ENCODE results near the gene THSD7B.
"Not testable (repeated sequence)": the region's sequence is repeated elsewhere in the genome, so short reads cannot be mapped to it uniquely, and the experiment has no call there.

Gene THSD7B

GRCh38 chr2:137566387-137566786, 801.0 kb downstream of the THSD7B start:
- H3K36me3 ChIP-seq (ENCODE audit: control insufficient read depth, insufficient read depth, low read length): no peaks in the 10 kb centered on the region

DNA sequence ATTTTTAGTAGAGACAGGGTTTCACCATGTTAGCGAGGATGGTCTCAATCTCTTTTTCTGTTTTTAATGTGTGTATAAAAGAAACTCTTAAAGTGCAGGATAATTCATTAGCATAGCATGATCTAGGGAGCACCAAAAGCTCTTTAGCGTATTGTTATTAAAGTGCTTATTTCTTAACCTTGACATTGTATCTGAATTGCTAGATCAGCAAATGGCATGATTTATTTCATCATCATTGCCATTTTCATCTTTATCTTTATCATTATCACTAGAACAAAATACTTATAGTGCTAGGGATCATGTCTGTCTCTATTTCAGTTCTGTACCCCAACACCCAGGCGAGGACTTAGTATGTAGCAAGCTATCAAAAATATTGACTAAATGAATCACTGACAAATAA, 805.1 kb downstream of the THSD7B start:
- no peaks in the 10 kb centered on the region for H3K4me1 ChIP-seq

More at GRCh38 chr2:137566387-137566786, 801.0 kb downstream of the THSD7B start:
- H3K4me2 ChIP-seq (ENCODE audit: low read length): no peak overlapping the region
- H3K27me3 ChIP-seq (ENCODE audit: control insufficient read depth, insufficient read depth, low read length): no peaks in the 10 kb centered on the region
- H2AFZ ChIP-seq: no peak overlapping the region
- no peaks in the 10 kb centered on the region for H3K9me3 ChIP-seq (ENCODE audit: control insufficient read depth, low read length)
- TF ChIP-seq, protein P1, sequence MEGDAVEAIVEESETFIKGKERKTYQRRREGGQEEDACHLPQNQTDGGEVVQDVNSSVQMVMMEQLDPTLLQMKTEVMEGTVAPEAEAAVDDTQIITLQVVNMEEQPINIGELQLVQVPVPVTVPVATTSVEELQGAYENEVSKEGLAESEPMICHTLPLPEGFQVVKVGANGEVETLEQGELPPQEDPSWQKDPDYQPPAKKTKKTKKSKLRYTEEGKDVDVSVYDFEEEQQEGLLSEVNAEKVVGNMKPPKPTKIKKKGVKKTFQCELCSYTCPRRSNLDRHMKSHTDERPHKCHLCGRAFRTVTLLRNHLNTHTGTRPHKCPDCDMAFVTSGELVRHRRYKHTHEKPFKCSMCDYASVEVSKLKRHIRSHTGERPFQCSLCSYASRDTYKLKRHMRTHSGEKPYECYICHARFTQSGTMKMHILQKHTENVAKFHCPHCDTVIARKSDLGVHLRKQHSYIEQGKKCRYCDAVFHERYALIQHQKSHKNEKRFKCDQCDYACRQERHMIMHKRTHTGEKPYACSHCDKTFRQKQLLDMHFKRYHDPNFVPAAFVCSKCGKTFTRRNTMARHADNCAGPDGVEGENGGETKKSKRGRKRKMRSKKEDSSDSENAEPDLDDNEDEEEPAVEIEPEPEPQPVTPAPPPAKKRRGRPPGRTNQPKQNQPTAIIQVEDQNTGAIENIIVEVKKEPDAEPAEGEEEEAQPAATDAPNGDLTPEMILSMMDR (IDR thresholded peaks at IDR 0.05): no peak
- no peak overlapping the region for H3K27ac ChIP-seq
- no peaks in the 10 kb centered on the region for H3K79me2 ChIP-seq
- H3K4me3 ChIP-seq (ENCODE audit: low read depth, low read length): no peak overlapping the region
- no peak overlapping the region for H3K9ac ChIP-seq
- H3K4me1 ChIP-seq: no peaks in the 10 kb centered on the region

DNA sequence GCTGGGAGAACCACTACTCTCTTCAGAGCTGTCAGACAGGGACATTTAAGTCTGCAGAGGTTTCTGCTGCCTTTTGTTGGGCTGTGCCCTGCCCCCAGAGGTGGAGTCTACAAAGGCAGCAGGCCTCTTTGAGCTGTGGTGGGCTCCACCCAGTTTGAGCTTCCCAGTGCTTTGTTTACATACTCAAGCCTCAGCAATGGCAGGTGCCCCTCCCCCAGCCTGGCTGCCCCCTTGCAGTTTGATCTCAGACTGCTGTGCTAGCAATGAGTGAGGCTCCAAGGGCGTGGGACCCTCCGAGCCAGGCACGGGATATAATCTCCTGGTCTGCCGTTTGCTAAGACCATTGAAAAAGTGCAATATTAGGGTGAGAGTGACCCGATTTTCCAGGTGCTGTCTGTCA, 822.5 kb downstream of the THSD7B start:
- not testable (repeated sequence) for H3K27ac ChIP-seq; H3K9ac ChIP-seq; H3K4me2 ChIP-seq (ENCODE audit: low read length); H3K36me3 ChIP-seq (ENCODE audit: control insufficient read depth, insufficient read depth, low read length); H2AFZ ChIP-seq; H3K4me3 ChIP-seq (ENCODE audit: low read depth, low read length); H3K9me3 ChIP-seq (ENCODE audit: control insufficient read depth, low read length); H3K4me1 ChIP-seq; H3K79me2 ChIP-seq; H3K27me3 ChIP-seq (ENCODE audit: control insufficient read depth, insufficient read depth, low read length)

More for the DNA sequence above, 805.1 kb downstream of the THSD7B start:
- H3K9me3 ChIP-seq (ENCODE audit: control insufficient read depth, low read length): no peaks in the 10 kb centered on the region
- H3K9ac ChIP-seq: no peak overlapping the region
- H3K4me2 ChIP-seq (ENCODE audit: low read length): no peak overlapping the region
- no peak overlapping the region for H2AFZ ChIP-seq
- no peaks in the 10 kb centered on the region for H3K79me2 ChIP-seq
- TF ChIP-seq, protein P1 (IDR thresholded peaks at IDR 0.05): no peak
- no peak overlapping the region for H3K4me3 ChIP-seq (ENCODE audit: low read depth, low read length)
- no peaks in the 10 kb centered on the region for H3K36me3 ChIP-seq (ENCODE audit: control insufficient read depth, insufficient read depth, low read length)
- H3K27ac ChIP-seq: no peak overlapping the region
- no peaks in the 10 kb centered on the region for H3K27me3 ChIP-seq (ENCODE audit: control insufficient read depth, insufficient read depth, low read length)

- not testable (repeated sequence) for H3K9ac ChIP-seq; H3K4me3 ChIP-seq (ENCODE audit: low read depth, low read length); H3K4me1 ChIP-seq; H3K4me2 ChIP-seq (ENCODE audit: low read length); H3K27ac ChIP-seq; H3K79me2 ChIP-seq; H3K36me3 ChIP-seq (ENCODE audit: control insufficient read depth, insufficient read depth, low read length); H3K27me3 ChIP-seq (ENCODE audit: control insufficient read depth, insufficient read depth, low read length); H2AFZ ChIP-seq; H3K9me3 ChIP-seq (ENCODE audit: control insufficient read depth, low read length)
Observed at GRCh38 chr2:137588578-137588977, 823.2 kb downstream of the THSD7B start.

DNA sequence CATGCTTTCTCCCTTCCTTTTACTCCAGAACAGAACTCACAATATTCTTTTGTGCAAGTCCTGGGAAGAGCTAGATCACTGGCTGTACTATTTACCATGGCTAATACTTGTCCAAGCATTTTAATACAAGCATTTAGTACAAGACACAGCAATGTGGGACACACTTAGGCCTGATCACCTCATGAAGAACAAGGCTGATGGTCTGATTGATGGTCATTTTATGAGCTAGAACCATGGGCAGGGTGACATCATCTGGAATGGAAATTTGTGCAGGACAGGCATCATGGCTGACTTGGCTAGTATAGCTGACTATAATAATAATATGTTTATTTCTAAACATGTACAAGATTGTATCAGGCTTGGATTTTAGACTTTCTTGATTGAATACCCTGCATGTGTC, 824.8 kb downstream of the THSD7B start:
- Histone ChIP-seq H3K36me3 (ENCODE audit: control insufficient read depth, insufficient read depth, low read length) (no peaks in the 10 kb centered on the region), H3K4me1 (no peaks in the 10 kb centered on the region), H3K79me2 (no peaks in the 10 kb centered on the region), H2AFZ (no peak overlapping the region), H3K4me2 (ENCODE audit: low read length) (no peak overlapping the region), H3K9ac (no peak overlapping the region), H3K27me3 (ENCODE audit: control insufficient read depth, insufficient read depth, low read length) (no peaks in the 10 kb centered on the region), H3K27ac (no peak overlapping the region), H3K9me3 (ENCODE audit: control insufficient read depth, low read length) (no peaks in the 10 kb centered on the region), H3K4me3 (ENCODE audit: low read depth, low read length) (no peak overlapping the region)
- TF ChIP-seq, protein P1 (IDR thresholded peaks at IDR 0.05): no peak

DNA sequence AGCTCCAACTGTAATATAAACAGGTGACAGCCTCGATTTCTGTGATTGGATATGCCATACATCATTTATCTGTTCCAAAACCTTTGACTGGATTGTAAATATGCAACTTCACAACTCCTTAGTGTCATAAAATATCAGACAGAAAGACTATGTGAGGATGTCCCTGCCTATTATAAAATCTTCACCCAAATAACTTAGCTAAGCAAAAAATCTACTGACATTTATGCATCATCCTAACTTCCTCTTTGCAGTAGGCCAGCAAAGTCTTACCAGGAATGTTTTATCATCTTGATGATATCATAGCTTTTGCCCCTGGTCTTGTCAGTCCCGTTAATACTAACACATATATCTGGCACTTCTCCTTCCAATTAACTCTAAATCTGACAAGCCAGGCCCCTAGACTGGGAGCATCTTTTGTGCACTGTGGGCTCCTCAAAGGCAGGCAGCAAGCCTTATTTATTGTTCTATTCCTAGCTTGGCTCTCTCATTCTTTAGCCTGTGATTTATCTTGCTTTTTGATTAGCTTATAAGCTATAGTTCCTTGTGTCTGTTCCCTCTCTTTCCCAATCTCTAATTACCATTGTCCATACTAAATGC, 842.5 kb downstream of the THSD7B start:
- H3K36me3 ChIP-seq (ENCODE audit: control insufficient read depth, insufficient read depth, low read length): no peaks in the 10 kb centered on the region
- no peaks in the 10 kb centered on the region for H3K4me1 ChIP-seq
- no peaks in the 10 kb centered on the region for H3K9me3 ChIP-seq (ENCODE audit: control insufficient read depth, low read length)
- H3K79me2 ChIP-seq: no peaks in the 10 kb centered on the region
- no peaks in the 10 kb centered on the region for H3K27me3 ChIP-seq (ENCODE audit: control insufficient read depth, insufficient read depth, low read length)
- no peak overlapping the region for H2AFZ ChIP-seq
- no peak overlapping the region for H3K9ac ChIP-seq
- TF ChIP-seq, protein P1 (IDR thresholded peaks at IDR 0.05): no peak
- no peak overlapping the region for H3K4me3 ChIP-seq (ENCODE audit: low read depth, low read length)
- H3K4me2 ChIP-seq (ENCODE audit: low read length): no peak overlapping the region
- H3K27ac ChIP-seq: no peak overlapping the region
